Liver (tissue), 9 donors: ENCODE results near the gene RBM34. TPM values are rescaled to one million over a fixed set of nuclear protein-coding genes. Genes with fewer than 3 reads are reported as not detected.

ENCODE experiments used
- DNase-seq: peaks from one replicate; pipeline ENCODE4 v3.0.0-alpha.2; 2017; ENCODE audit warnings: low spot score
- H3K27ac ChIP-seq, 2 donors: one replicate each; pipeline ENCODE4 v1.7.0; 2013; ENCODE audit warnings: inconsistent platforms in 2 of 2, low read length in 2 of 2, control low read depth in 1 of 2, low read depth in 1 of 2, mild to moderate bottlenecking in 1 of 2
- H3K27me3 ChIP-seq, 4 donors: one replicate each; pipeline versions ENCODE4 v1.6.1 to v1.7.0; 2013; ENCODE audit warnings: low read length in 3 of 4, inconsistent platforms in 1 of 4, mild to moderate bottlenecking in 1 of 4, moderate library complexity in 1 of 4; ENCODE audit not compliant: control insufficient read depth in 4 of 4, insufficient read depth in 4 of 4
- H3K36me3 ChIP-seq, 4 donors: one replicate each; pipeline versions ENCODE4 v1.6.1 to v1.7.0; 2013; ENCODE audit warnings: low read length in 3 of 4, mild to moderate bottlenecking in 3 of 4, low read depth in 1 of 4, moderate library complexity in 1 of 4; ENCODE audit not compliant: control insufficient read depth in 4 of 4, insufficient read depth in 3 of 4
- H3K4me1 ChIP-seq, 4 donors: one replicate each; pipeline versions ENCODE4 v1.6.1 to v1.7.0; 2013; ENCODE audit warnings: low read length in 3 of 4, mild to moderate bottlenecking in 3 of 4, moderate library complexity in 1 of 4; ENCODE audit not compliant: control insufficient read depth in 4 of 4, insufficient read depth in 4 of 4
- H3K4me3 ChIP-seq, 3 donors: one replicate each; pipeline versions ENCODE4 v1.6.1 to v1.7.0; 2013; ENCODE audit warnings: low read length in 3 of 3, control low read depth in 1 of 3, low read depth in 1 of 3, mild to moderate bottlenecking in 1 of 3
- H3K9ac ChIP-seq, 2 donors: one replicate each; pipeline ENCODE4 v1.7.0; 2013; ENCODE audit warnings: low read length in 2 of 2, mild to moderate bottlenecking in 2 of 2, moderate library complexity in 2 of 2, control low read depth in 1 of 2, low read depth in 1 of 2
- H3K9me3 ChIP-seq, 4 donors: one replicate each; pipeline versions ENCODE4 v1.6.1 to v1.7.0; 2013; ENCODE audit warnings: low read length in 3 of 4; ENCODE audit not compliant: control insufficient read depth in 4 of 4
- EGR1 ChIP-seq, 2 donors: IDR thresholded peaks; 2 replicates each; pipeline ENCODE4 v1.6.1; 2016 to 2018; ENCODE audit warnings: antibody characterized with exemption in 2 of 2, low read depth in 2 of 2
- FOXA1 ChIP-seq: IDR thresholded peaks from 2 replicates; pipeline ENCODE4 v1.6.1; 2016; ENCODE audit warnings: antibody characterized with exemption
- FOXA2 ChIP-seq: IDR thresholded peaks from 2 replicates; pipeline ENCODE4 v1.6.1; 2016; ENCODE audit warnings: antibody characterized with exemption
- GABPA ChIP-seq, 2 donors: IDR thresholded peaks in 1 of 2; conservative IDR thresholded peaks in 1 of 2; 2 replicates each; pipeline ENCODE4 v1.6.1; 2016; ENCODE audit warnings: antibody characterized with exemption in 2 of 2, mild to moderate bottlenecking in 1 of 2, moderate library complexity in 1 of 2
- HNF4A ChIP-seq, 2 donors: conservative IDR thresholded peaks; 2 replicates each; pipeline ENCODE4 v1.6.1; 2016; ENCODE audit warnings: antibody characterized with exemption in 2 of 2, mild to moderate bottlenecking in 2 of 2
- HNF4G ChIP-seq: IDR thresholded peaks from 2 replicates; pipeline ENCODE4 v1.6.1; 2016; ENCODE audit warnings: antibody characterized with exemption
- JUND ChIP-seq, 2 donors: IDR thresholded peaks; 2 replicates each; pipeline ENCODE4 v1.6.1; 2016; ENCODE audit warnings: antibody characterized with exemption in 2 of 2
- NR2F2 ChIP-seq: IDR thresholded peaks from 2 replicates; pipeline ENCODE4 v1.6.1; 2016; ENCODE audit warnings: antibody characterized with exemption
- RAD21 ChIP-seq, 2 donors: IDR thresholded peaks; 2 replicates each; pipeline ENCODE4 v1.6.1; 2016; ENCODE audit warnings: antibody characterized with exemption in 2 of 2, mild to moderate bottlenecking in 2 of 2
- REST ChIP-seq: IDR thresholded peaks from 2 replicates; pipeline ENCODE4 v1.6.1; 2016; ENCODE audit warnings: antibody characterized with exemption, mild to moderate bottlenecking
- RXRA ChIP-seq, 2 donors: IDR thresholded peaks; 2 replicates each; pipeline ENCODE4 v1.6.1; 2017 to 2018; ENCODE audit warnings: antibody characterized with exemption in 2 of 2, mild to moderate bottlenecking in 1 of 2
- SP1 ChIP-seq: IDR thresholded peaks from 2 replicates; pipeline ENCODE4 v1.6.1; 2018; ENCODE audit warnings: antibody characterized with exemption, mild to moderate bottlenecking
- TAF1 ChIP-seq: conservative IDR thresholded peaks from 2 replicates; pipeline ENCODE4 v1.6.1; 2016; ENCODE audit warnings: antibody characterized with exemption, mild to moderate bottlenecking
- YY1 ChIP-seq: IDR thresholded peaks from 2 replicates; pipeline ENCODE4 v1.6.1; 2016; ENCODE audit warnings: antibody characterized with exemption, mild to moderate bottlenecking
- ZBTB33 ChIP-seq: IDR thresholded peaks from 2 replicates; pipeline ENCODE4 v1.6.1; 2016; ENCODE audit warnings: antibody characterized with exemption
- WGBS: extraction: QIAGEN DNeasy Blood & Tissue Kit; methylation state at CpG from one replicate; pipeline ENCODE4 v1.1.7; 2013; 5-methylcytosine and 5-hydroxymethylcytosine counted together
- polyA plus RNA-seq, 2 donors: library from polyadenylated mRNA; stranded (reverse) in 1 of 2; unstranded in 1 of 2; fragments of 200-250 nt in 1 of 2; fragments of >200 nt in 1 of 2; fragmentation: Nextera tagmentation in 1 of 2; extraction: Ambion mirVana in 1 of 2; gene quantifications; one replicate each; pipeline versions ENCODE4 v1.2.1 to v1.2.3, GENCODE V29; 2013 to 2015
- total RNA-seq, 2 donors: library from RNA; depleted of rRNA; stranded (reverse); fragments of >200 nt; gene quantifications; one replicate each; pipeline ENCODE4 v1.2.3, GENCODE V29; 2014
- TF ChIP-seq, protein P1 (sequence below): IDR thresholded peaks from 2 replicates; pipeline ENCODE4 v1.6.1; 2016; ENCODE audit warnings: antibody characterized with exemption
- TF ChIP-seq, protein P2 (sequence below): fragments of 150-350 bp; IDR thresholded peaks from 2 replicates; pipeline ENCODE4 v1.5.1; 2017; ENCODE audit warnings: improper control_type of control experiment, low read depth, low read length; ENCODE audit not compliant: missing input control
- TF ChIP-seq, protein P3 (sequence below): IDR thresholded peaks from 2 replicates; pipeline ENCODE4 v1.6.1; 2016; ENCODE audit warnings: antibody characterized with exemption
- donor health status: healthy.
- donor health status: healthy.
- donor health status: healthy.
- donor health status: healthy.
- donor health status: healthy.

Gene RBM34
- total and polyA plus RNA-seq, 4 donors = 15.6 to 30.2 (median 18.8) TPM

- Histone ChIP-seq H3K27ac (no peak overlapping the region), H3K4me3 (no peak overlapping the region), H3K4me1 (peaks cover 3 to 10% (median 5%) of the 10 kb centered on the region in 4 donors), H3K9me3 (no peaks in the 10 kb centered on the region), H3K27me3 (no peaks in the 10 kb centered on the region), H3K36me3 (peaks cover 0 to 33% (median 30%) of the 10 kb centered on the region in 4 donors), H3K9ac (no peak overlapping the region)
- TF ChIP-seq YY1 (no peak), FOXA1 (no peak), JUND (IDR thresholded peaks at IDR 0.05) (no peak)
- TF ChIP-seq, protein P1, sequence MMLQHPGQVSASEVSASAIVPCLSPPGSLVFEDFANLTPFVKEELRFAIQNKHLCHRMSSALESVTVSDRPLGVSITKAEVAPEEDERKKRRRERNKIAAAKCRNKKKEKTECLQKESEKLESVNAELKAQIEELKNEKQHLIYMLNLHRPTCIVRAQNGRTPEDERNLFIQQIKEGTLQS = no peak
- 94% methylated on average over 3 of the region's 3 CpGs for WGBS
- no peak for DNase-seq
Observed at GRCh38 chr1:235156265-235156664, 4.8 kb downstream of the RBM34 start.

- no peak for DNase-seq
- Histone ChIP-seq H3K27me3 (no peaks in the 10 kb centered on the region), H3K4me3 (no peak overlapping the region), H3K36me3 (peaks cover 3 to 53% (median 43%) of the 10 kb centered on the region in 4 donors), H3K4me1 (no peaks in the 10 kb centered on the region), H3K9me3 (no peaks in the 10 kb centered on the region), H3K9ac (no peak overlapping the region), H3K27ac (no peak overlapping the region)
- no peak for TF ChIP-seq ZBTB33
- TF ChIP-seq FOXA1 = no peak
- no peak for TF ChIP-seq NR2F2
- no peak for TF ChIP-seq RXRA (IDR thresholded peaks at IDR 0.05)
- TF ChIP-seq FOXA2 = no peak
- no peak for TF ChIP-seq TAF1
- TF ChIP-seq HNF4A (conservative IDR thresholded peaks at IDR 0.05) = no peak
- TF ChIP-seq, protein P1 = no peak
- TF ChIP-seq REST = no peak
- TF ChIP-seq, protein P2, sequence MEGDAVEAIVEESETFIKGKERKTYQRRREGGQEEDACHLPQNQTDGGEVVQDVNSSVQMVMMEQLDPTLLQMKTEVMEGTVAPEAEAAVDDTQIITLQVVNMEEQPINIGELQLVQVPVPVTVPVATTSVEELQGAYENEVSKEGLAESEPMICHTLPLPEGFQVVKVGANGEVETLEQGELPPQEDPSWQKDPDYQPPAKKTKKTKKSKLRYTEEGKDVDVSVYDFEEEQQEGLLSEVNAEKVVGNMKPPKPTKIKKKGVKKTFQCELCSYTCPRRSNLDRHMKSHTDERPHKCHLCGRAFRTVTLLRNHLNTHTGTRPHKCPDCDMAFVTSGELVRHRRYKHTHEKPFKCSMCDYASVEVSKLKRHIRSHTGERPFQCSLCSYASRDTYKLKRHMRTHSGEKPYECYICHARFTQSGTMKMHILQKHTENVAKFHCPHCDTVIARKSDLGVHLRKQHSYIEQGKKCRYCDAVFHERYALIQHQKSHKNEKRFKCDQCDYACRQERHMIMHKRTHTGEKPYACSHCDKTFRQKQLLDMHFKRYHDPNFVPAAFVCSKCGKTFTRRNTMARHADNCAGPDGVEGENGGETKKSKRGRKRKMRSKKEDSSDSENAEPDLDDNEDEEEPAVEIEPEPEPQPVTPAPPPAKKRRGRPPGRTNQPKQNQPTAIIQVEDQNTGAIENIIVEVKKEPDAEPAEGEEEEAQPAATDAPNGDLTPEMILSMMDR = no peak
- TF ChIP-seq YY1 = no peak
- TF ChIP-seq GABPA (IDR thresholded peaks at IDR 0.05 in 1 of 2, conservative IDR thresholded peaks at IDR 0.05 in 1 of 2) = no peak
- TF ChIP-seq SP1 = no peak
- TF ChIP-seq RAD21 (IDR thresholded peaks at IDR 0.05) = no peak
- no peak for TF ChIP-seq EGR1 (IDR thresholded peaks at IDR 0.05; ENCODE audit: low read depth in 2 of 2)
- TF ChIP-seq HNF4G = no peak
- TF ChIP-seq JUND (IDR thresholded peaks at IDR 0.05) = no peak
- TF ChIP-seq, protein P3, sequence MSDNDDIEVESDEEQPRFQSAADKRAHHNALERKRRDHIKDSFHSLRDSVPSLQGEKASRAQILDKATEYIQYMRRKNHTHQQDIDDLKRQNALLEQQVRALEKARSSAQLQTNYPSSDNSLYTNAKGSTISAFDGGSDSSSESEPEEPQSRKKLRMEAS = no peak
Observed at GRCh38 chr1:235152235-235152634, 8.8 kb downstream of the RBM34 start.
